AG09309 (cell line): ENCODE measurements around the gene ARTN.
A peak's percentile ranks its signal among the peaks of the same experiment; 100 is the strongest.

Experiments
- DNase-seq: peaks from one replicate; pipeline ENCODE4 v3.0.0-alpha.2; 2010; ENCODE audit warnings: low read depth
- H3K4me3 ChIP-seq: 2 replicates; pipeline ENCODE4 v1.5.1; 2011; ENCODE audit warnings: mild to moderate bottlenecking, low read depth, low read length, moderate library complexity; ENCODE audit not compliant: control insufficient read depth
- CTCF ChIP-seq: IDR thresholded peaks from 2 replicates; pipeline ENCODE4 v1.5.1; 2011; ENCODE audit warnings: mild to moderate bottlenecking, low read depth, low read length, inconsistent platforms; ENCODE audit not compliant: insufficient read depth, control insufficient read depth; ENCODE audit errors: missing control alignments

ARTN gene

GRCh38 chr1:43933386-43934100 lies at the start of gene ARTN:
TSS of gene ARTN (plus strand) at chr1:43933801. CDS start at chr1:43935657, 1,856 bp downstream.
- DNase-seq, result no peak

GRCh38 chr1:43885279-43885801 lies 48.3 kb upstream of the ARTN start:
- TF ChIP-seq CTCF, result no peak
- no peak for DNase-seq
- H3K4me3 ChIP-seq, result no peak overlapping the region

More at GRCh38 chr1:43933386-43934100, at the start of gene ARTN:
- no peak for TF ChIP-seq CTCF
- peak within 1 kb of the TSS; percentile 43 for H3K4me3 ChIP-seq

- no peak overlapping the region for H3K4me3 ChIP-seq
- DNase-seq, result no peak
- no peak for TF ChIP-seq CTCF
Measured at GRCh38 chr1:43887748-43888147, 45.9 kb upstream of the ARTN start.

- no peak for TF ChIP-seq CTCF
- no peak overlapping the region for H3K4me3 ChIP-seq
- no peak for DNase-seq
Measured at GRCh38 chr1:43890815-43891214, 42.8 kb upstream of the ARTN start.

GRCh38 chr1:43893006-43893405 lies 40.6 kb upstream of the ARTN start:
- no peak overlapping the region for H3K4me3 ChIP-seq
- TF ChIP-seq CTCF, result no peak
- DNase-seq, result no peak

GRCh38 chr1:43898981-43899380 lies 34.6 kb upstream of the ARTN start:
- TF ChIP-seq CTCF, result no peak
- H3K4me3 ChIP-seq, result no peak overlapping the region
- DNase-seq, result no peak

- DNase-seq, result no peak
- no peak for TF ChIP-seq CTCF
- no peak overlapping the region for H3K4me3 ChIP-seq
Measured at GRCh38 chr1:43900386-43900785, 33.2 kb upstream of the ARTN start.
